K562 (cell line): ENCODE results near the gene TIFAB. TPM values are rescaled to one million over a fixed set of nuclear protein-coding genes. Genes with fewer than 3 reads are reported as not detected.
A peak's percentile ranks its signal among the peaks of the same experiment; 100 is the strongest.

ENCODE experiments used
- ATAC-seq: fragments of 200-7000 bp; cut with Tn5 transposase; 3 replicates; pipeline ENCODE4 v1.9.1; 2020; ENCODE audit warnings: moderate library complexity
- BruUV-seq: library from RNA; stranded (reverse); fragments of 400-500 nt; replicated peaks from 2 replicates; lab custom pipeline; 2021; lab: Mats Ljungman, UMichigan
- CTCF ChIA-PET: fragments of 300-600 bp; formaldehyde crosslinking; extraction: SDS; loops from one replicate; lab custom pipeline; 2021; ENCODE audit warnings: low intra/inter-chr PET ratio; lab: Yijun Ruan, JAX
- POLR2A ChIA-PET: fragments of 300-600, 350-650 bp; sonication (Branson Sonifier 250); formaldehyde crosslinking; extraction: SDS; loops from one replicate; lab custom pipeline; 2021; ENCODE audit warnings: antibody characterized with exemption, inconsistent platforms; lab: Yijun Ruan, JAX
- DNase-seq, 4 experiments: peaks; one replicate each; pipeline versions ENCODE4 v3.0.0 to v3.0.0-alpha.2; 2011 to 2018; ENCODE audit warnings: low spot score in 3 of 4, mixed read lengths in 3 of 4; ENCODE audit errors: extremely low read depth in 1 of 4
- FAIRE-seq: peaks from 2 replicates; lab custom pipeline; 2011; peaks lifted over from hg19 to GRCh38; lab: Jason Lieb, UNC
- H2AFZ ChIP-seq: 2 replicates; pipeline ENCODE4 v1.6.0; 2011; ENCODE audit warnings: low read depth, low read length, control low read depth, inconsistent platforms
- H3K27ac ChIP-seq: fragments of 200-600 bp; 3 replicates; pipeline ENCODE4 v1.8.0; 2011; ENCODE audit warnings: low read depth, mild to moderate bottlenecking, control low read depth, inconsistent platforms, low read length, moderate library complexity, mixed read lengths; ENCODE audit errors: extremely low read depth
- H3K27me3 ChIP-seq, 2 experiments: fragments of 300-600 bp in 1 of 2; 2 replicates in 1 of 2; 3 replicates in 1 of 2; pipeline versions ENCODE4 v1.6.0 to v1.8.0; 2011; ENCODE audit warnings: inconsistent platforms in 2 of 2, low read length in 2 of 2, mild to moderate bottlenecking in 1 of 2, mixed read lengths in 1 of 2, moderate library complexity in 1 of 2; ENCODE audit not compliant: control insufficient read depth in 2 of 2, insufficient read depth in 2 of 2
- H3K36me3 ChIP-seq: fragments of 300-600 bp; 3 replicates; pipeline ENCODE4 v1.8.0; 2011; ENCODE audit warnings: mild to moderate bottlenecking, low read length, inconsistent platforms; ENCODE audit not compliant: control insufficient read depth, insufficient read depth
- H3K4me1 ChIP-seq, 2 experiments: fragments of 200-600 bp in 1 of 2; replicated peaks in 1 of 2; 2 replicates in 1 of 2; 3 replicates in 1 of 2; pipeline versions ENCODE4 v1.5.1 to v1.8.0; 2011; ENCODE audit warnings: inconsistent platforms in 2 of 2, low read length in 2 of 2, mild to moderate bottlenecking in 1 of 2, mixed read lengths in 1 of 2, moderate library complexity in 1 of 2; ENCODE audit not compliant: control insufficient read depth in 2 of 2, insufficient read depth in 2 of 2
- H3K4me2 ChIP-seq: 2 replicates; pipeline ENCODE4 v1.6.1; 2011; ENCODE audit warnings: low read length, control low read depth, inconsistent platforms, mixed read lengths; ENCODE audit not compliant: insufficient read depth
- H3K4me3 ChIP-seq: fragments of 200-600 bp; sonication (generic), shearing (Covaris generic); 2 replicates; pipeline ENCODE4 v1.5.1; 2016; ENCODE audit warnings: control low read depth, inconsistent platforms
- H3K79me2 ChIP-seq: fragments of 200-600 bp; 3 replicates; pipeline ENCODE4 v1.8.0; 2011; ENCODE audit warnings: low read length, inconsistent platforms; ENCODE audit not compliant: control insufficient read depth, insufficient read depth
- H3K9ac ChIP-seq, 2 experiments: 2 replicates each; pipeline versions ENCODE4 v1.6.0 to v1.6.1; 2011; ENCODE audit warnings: low read depth in 2 of 2, low read length in 2 of 2, control low read depth in 1 of 2, inconsistent platforms in 1 of 2, mild to moderate bottlenecking in 1 of 2, mixed read lengths in 1 of 2; ENCODE audit not compliant: insufficient read depth in 1 of 2
- H3K9me1 ChIP-seq: one replicate; pipeline ENCODE4 v1.6.0; 2011; ENCODE audit warnings: inconsistent platforms, mild to moderate bottlenecking, low read length, moderate library complexity; ENCODE audit not compliant: control insufficient read depth, insufficient read depth
- H3K9me3 ChIP-seq: replicated peaks from 2 replicates; pipeline ENCODE4 v1.5.1; 2011; ENCODE audit warnings: low read depth, low read length, inconsistent platforms; ENCODE audit not compliant: control insufficient read depth, insufficient read depth
- H4K20me1 ChIP-seq: replicated peaks from 2 replicates; pipeline ENCODE4 v1.6.1; 2011; ENCODE audit warnings: low read length, inconsistent platforms, mixed read lengths; ENCODE audit not compliant: control insufficient read depth, insufficient read depth
- XRCC4 ChIP-seq: IDR thresholded peaks from one replicate; pipeline ENCODE4 v1.6.1; 2011; ENCODE audit not compliant: insufficient read depth, insufficient read length; ENCODE audit errors: extremely low read depth
- ZNF436 ChIP-seq: fragments of 250-450, 450-650 bp; sonication (Bioruptor Pico); formaldehyde crosslinking; IDR thresholded peaks from 2 replicates; pipeline ENCODE4 v1.7.0; 2020; ENCODE audit warnings: mild to moderate bottlenecking
- WGBS: fragments of 100-300 bp; shearing (Covaris generic); methylation state at CpG from one replicate; pipeline ENCODE4 v1.1.6; 2016; ENCODE audit warnings: low coverage, mixed read lengths; ENCODE audit not compliant: insufficient coverage; ENCODE audit errors: missing lambda C conversion rate; 5-methylcytosine and 5-hydroxymethylcytosine counted together
- in situ Hi-C: fragments of 300-500 bp; cut with MboI; formaldehyde crosslinking; loops from 4 replicates; pipeline ENCODE4 v1.15.0; 2018; ENCODE audit warnings: inconsistent platforms, mixed read lengths
- intact Hi-C: fragments of 100-400 bp; cut with micrococcal nuclease; formaldehyde crosslinking; loops from 2 replicates; pipeline ENCODE4 v1.14.2; 2022
- polyA plus RNA-seq, 8 experiments: library from polyadenylated mRNA; depleted of rRNA in 4 of 8; stranded (reverse) in 5 of 8; unstranded in 3 of 8; fragments of >200 nt; fragmentation: Nextera tagmentation in 2 of 8; fragmentation: Illumina TruSeq in 1 of 8; extraction: Ambion mirVana in 2 of 8; extraction: Trizol in 1 of 8; gene quantifications; 2 replicates each; pipeline versions ENCODE4 v1.2.1 to v1.2.3, GENCODE V29; 2011 to 2014; ENCODE audit warnings: inconsistent platforms in 1 of 8, missing spikeins in 1 of 8
- total RNA-seq, 7 experiments: library from RNA; depleted of rRNA in 6 of 7; stranded (reverse); fragments of >200 nt in 6 of 7; fragmentation: Illumina TruSeq in 2 of 7; extraction: Trizol in 2 of 7; gene quantifications; 2 replicates each; pipeline versions ENCODE4 v1.2.1 to v1.2.3, GENCODE V29; 2011 to 2021; ENCODE audit warnings: low replicate concordance in 1 of 7
- TF ChIP-seq, protein P1 (sequence below): fragments of 450-650 bp; formaldehyde crosslinking; IDR thresholded peaks from 2 replicates; pipeline ENCODE4 v1.4.0; 2022; ENCODE audit warnings: missing genetic modification characterization

Gene TIFAB
- total and polyA plus RNA-seq, 9 of the 15 experiments (the other 6 are each of a cell fraction or from before 2014, with no cell fraction given) = not detected

DNA sequence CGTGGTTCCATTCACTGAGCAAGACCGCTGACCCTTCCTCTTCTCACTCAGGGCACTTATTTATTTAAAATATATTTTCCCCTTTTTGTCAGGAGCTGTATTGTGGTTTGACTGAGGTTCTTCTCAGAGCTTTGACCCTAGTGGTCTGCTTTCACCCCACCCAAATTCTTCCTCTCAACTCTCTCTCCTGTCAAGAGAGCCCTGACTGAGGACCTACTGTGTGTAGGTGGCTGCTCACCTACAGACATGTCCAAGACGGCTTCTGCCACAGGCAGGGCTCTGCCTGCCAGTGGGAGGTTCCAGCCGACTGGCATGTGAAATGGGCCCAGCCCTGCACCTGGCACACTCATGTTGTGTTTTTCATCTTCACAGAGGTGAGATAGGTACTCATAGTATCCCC is 10.2 kb downstream of the TIFAB start:
- H2AFZ ChIP-seq = no peak overlapping the region
- no peak overlapping the region for H3K4me3 ChIP-seq
- H3K4me1 ChIP-seq = peaks cover 18 to 26% of the 10 kb centered on the region in 2 experiments
- H3K79me2 ChIP-seq = no peaks in the 10 kb centered on the region
- no peaks in the 10 kb centered on the region; the same call in 1 of the 2 replicates for H4K20me1 ChIP-seq
- CTCF ChIA-PET = no interaction called here
- no peak overlapping the region for H3K9ac ChIP-seq
- in situ Hi-C loops = no loop called here
- DNase-seq (no peak), ATAC-seq (no peak), FAIRE-seq (no peak)
- 65% methylated on average over 4 of the region's 4 CpGs for WGBS
- H3K27me3 ChIP-seq = no peaks in the 10 kb centered on the region
- no peak for TF ChIP-seq XRCC4
- no peak for TF ChIP-seq ZNF436
- no peaks in the 10 kb centered on the region for H3K36me3 ChIP-seq
- H3K4me2 ChIP-seq = no peak overlapping the region
- H3K9me1 ChIP-seq = no peaks in the 10 kb centered on the region
- H3K27ac ChIP-seq = no peak overlapping the region
- intact Hi-C loops = no loop called here
- POLR2A ChIA-PET = interaction anchor here (1.4 kb wide), 1 partner anchor 17 kb away, joined by 4 read pairs; no protein-coding TSS in a partner anchor
- H3K9me3 ChIP-seq = no peaks in the 10 kb centered on the region
- no TSS peak for BruUV-seq

DNA sequence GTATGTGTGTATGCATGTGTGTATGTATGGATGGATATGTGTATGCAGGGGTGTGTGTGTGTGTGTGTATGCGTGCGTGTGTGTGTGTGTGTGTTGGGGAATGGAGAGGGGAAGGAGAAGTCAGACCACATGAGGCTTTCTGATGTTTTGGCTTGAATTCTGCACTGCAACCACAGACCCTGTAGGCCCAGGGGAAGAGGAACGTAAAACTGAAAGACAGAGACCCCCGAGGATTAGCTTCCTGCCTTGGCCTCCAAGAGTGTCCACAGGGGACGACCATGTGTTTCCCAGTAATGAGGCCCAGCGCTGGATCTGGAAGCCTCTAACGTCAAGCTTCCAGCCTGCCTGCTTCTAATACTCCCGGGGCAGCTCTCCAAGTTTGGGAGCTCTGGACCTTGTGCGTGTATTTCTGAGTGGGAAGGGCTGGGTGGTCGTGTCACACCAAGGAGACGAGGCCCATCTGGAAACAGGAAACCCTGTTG is 10.8 kb downstream of the TIFAB start:
- FAIRE-seq (no peak), DNase-seq (no peak)

More for the DNA sequence above, 10.8 kb downstream of the TIFAB start:
- WGBS = 45% methylated on average over 9 of the region's 11 CpGs
- no peaks in the 10 kb centered on the region for H3K36me3 ChIP-seq
- ATAC-seq = no peak
- no peak overlapping the region for H3K4me3 ChIP-seq
- H3K27ac ChIP-seq = no peak overlapping the region
- ChIA-PET CTCF (no interaction called here), POLR2A (interaction anchor here (0.6 to 1.4 kb wide), 3 partner anchors 11 to 790 kb away, joined by 3 to 4 read pairs (median 4); no protein-coding TSS in a partner anchor)
- no peaks in the 10 kb centered on the region for H3K9me3 ChIP-seq
- no peaks in the 10 kb centered on the region for H3K27me3 ChIP-seq
- H3K9me1 ChIP-seq = no peaks in the 10 kb centered on the region
- intact Hi-C loops (no loop called here), in situ Hi-C loops (no loop called here)
- TF ChIP-seq, protein P1, sequence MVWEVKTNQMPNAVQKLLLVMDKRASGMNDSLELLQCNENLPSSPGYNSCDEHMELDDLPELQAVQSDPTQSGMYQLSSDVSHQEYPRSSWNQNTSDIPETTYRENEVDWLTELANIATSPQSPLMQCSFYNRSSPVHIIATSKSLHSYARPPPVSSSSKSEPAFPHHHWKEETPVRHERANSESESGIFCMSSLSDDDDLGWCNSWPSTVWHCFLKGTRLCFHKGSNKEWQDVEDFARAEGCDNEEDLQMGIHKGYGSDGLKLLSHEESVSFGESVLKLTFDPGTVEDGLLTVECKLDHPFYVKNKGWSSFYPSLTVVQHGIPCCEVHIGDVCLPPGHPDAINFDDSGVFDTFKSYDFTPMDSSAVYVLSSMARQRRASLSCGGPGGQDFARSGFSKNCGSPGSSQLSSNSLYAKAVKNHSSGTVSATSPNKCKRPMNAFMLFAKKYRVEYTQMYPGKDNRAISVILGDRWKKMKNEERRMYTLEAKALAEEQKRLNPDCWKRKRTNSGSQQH = no peak
- H3K79me2 ChIP-seq = no peaks in the 10 kb centered on the region
- H3K9ac ChIP-seq = peak overlapping the region in 1 of 2 experiments; percentile 16; a peak in 1 of 4 replicates
- H3K4me1 ChIP-seq = peaks cover 23 to 30% of the 10 kb centered on the region in 2 experiments
- no TSS peak for BruUV-seq
- no peaks in the 10 kb centered on the region for H4K20me1 ChIP-seq
- H2AFZ ChIP-seq = 0 out of 2 replicates have a peak overlapping the region, but pooled peaks have one; percentile 5
- H3K4me2 ChIP-seq = no peak overlapping the region
